Measurements from ENCODE around the gene SLFN12L. TPM values are rescaled to one million over a fixed set of nuclear protein-coding genes. Genes with fewer than 3 reads are reported as not detected.

The SLFN12L gene
- polyA plus RNA-seq, 1 of the 3 experiments (the other 2 are of a cell fraction) = not detected

- Histone ChIP-seq H3K4me2 (peak within 1 kb of the TSS; percentile 94), H3K9me3 (no peaks in the 10 kb centered on the region), H3K9me2 (no peaks in the 10 kb centered on the region), H3K4me3 (ENCODE audit: low read depth in 2 of 2, low read length in 1 of 2) (peak within 1 kb of the TSS; percentile 89 to 94), H3K4me1 (ENCODE audit: control insufficient read depth in 1 of 2, insufficient read depth in 2 of 2, low read depth in 1 of 2, low read length in 1 of 2) (peaks cover 0 to 16% of the 10 kb centered on the region in 2 experiments; a peak in 3 of 4 replicates), H2AFZ (ENCODE audit: low read depth) (peak within 1 kb of the TSS; percentile 85), H3K27ac (ENCODE audit: low read depth in 2 of 2, low read length in 1 of 2) (peak within 1 kb of the TSS; percentile 58 to 93), H3F3A (replicated peaks; ENCODE audit: insufficient read depth) (peaks cover 25% of the 10 kb centered on the region), H3K9ac (peak within 1 kb of the TSS; percentile 90), H4K20me1 (ENCODE audit: insufficient read depth) (no peaks in the 10 kb centered on the region), H3K79me2 (ENCODE audit: insufficient read depth) (peaks cover 24% of the 10 kb centered on the region), H3K36me3 (replicated peaks in 1 of 2; ENCODE audit: control insufficient read depth in 1 of 2, insufficient read depth in 2 of 2, low read length in 1 of 2) (peaks cover 14 to 23% of the 10 kb centered on the region in 2 experiments), H3K27me3 (ENCODE audit: insufficient read depth) (no peaks in the 10 kb centered on the region)
- CTCF ChIA-PET = interaction anchor here (1.0 to 2.6 kb wide), 6 partner anchors 11 to 185 kb away, joined by 3 to 17 read pairs (median 6); no protein-coding TSS in a partner anchor
- POLR2A ChIA-PET = interaction anchor here (0.6 to 3.8 kb wide), 8 partner anchors 8 to 230 kb away, joined by 3 to 27 read pairs (median 4); partner anchors contain the start of genes AP2B1, RASL10B and TAF15
- under 1% methylated on average over 35 of the region's 45 CpGs for WGBS (ENCODE audit: low lambda C conversion rate)
- peak; percentile 87 for DNase-seq
- TF ChIP-seq IRF3 (IDR thresholded peaks at IDR 0.05; ENCODE audit: low read depth, low read length) = no peak
- TF ChIP-seq NFIC (IDR thresholded peaks at IDR 0.05; ENCODE audit: borderline replicate concordance) = peak; percentile 11; the same call in 1 of the 2 replicates
- peak; percentile 98 for TF ChIP-seq ELF1 (IDR thresholded peaks at IDR 0.05)
- TF ChIP-seq USF1 (IDR thresholded peaks at IDR 0.05; ENCODE audit: borderline replicate concordance, low read depth) = peak; percentile 16; the same call in 1 of the 2 replicates
- TF ChIP-seq MXI1 (IDR thresholded peaks at IDR 0.05; ENCODE audit: low read depth, low read length) = peak; percentile 96
- TF ChIP-seq ZBTB33 (IDR thresholded peaks at IDR 0.05; ENCODE audit: borderline replicate concordance, low read depth) = peak; percentile 77
- TF ChIP-seq CTCF (IDR thresholded peaks at IDR 0.05) = 0 out of 2 replicates have a peak, but pooled peaks have one; percentile 12
- TF ChIP-seq RXRA (IDR thresholded peaks at IDR 0.05; ENCODE audit: borderline replicate concordance, low read depth) = no peak
- no peak for TF ChIP-seq FOXM1 (IDR thresholded peaks at IDR 0.05; ENCODE audit: low read depth)
- peak; percentile 94 for TF ChIP-seq MAX (IDR thresholded peaks at IDR 0.05; ENCODE audit: low read depth)
- TF ChIP-seq PBX3 (IDR thresholded peaks at IDR 0.05) = no peak
- TF ChIP-seq EZH2phosphoT487 (IDR thresholded peaks at IDR 0.05; ENCODE audit: borderline replicate concordance, low read depth) = no peak
- no peak for TF ChIP-seq RCOR1 (IDR thresholded peaks at IDR 0.05; ENCODE audit: low read length)
- TF ChIP-seq SMC3 (IDR thresholded peaks at IDR 0.05; ENCODE audit: low read depth, low read length) = no peak
- peak; percentile 36; the same call in 1 of the 2 replicates for TF ChIP-seq TCF12 (IDR thresholded peaks at IDR 0.05)
- no peak for TF ChIP-seq TEAD4 (IDR thresholded peaks at IDR 0.05; ENCODE audit: borderline replicate concordance, insufficient read depth)
- TF ChIP-seq REST (IDR thresholded peaks at IDR 0.05; ENCODE audit: low read depth, low read length) = no peak
- peak; percentile 92 for TF ChIP-seq TAF1 (IDR thresholded peaks at IDR 0.05; ENCODE audit: borderline replicate concordance, low read depth, low read length)
- TF ChIP-seq POLR2AphosphoS5 (IDR thresholded peaks at IDR 0.05; ENCODE audit: low read depth, low read length) = peak; percentile 98
- no peak for TF ChIP-seq NRF1 (IDR thresholded peaks at IDR 0.05; ENCODE audit: low read depth, low read length)
- peak; percentile 95; the same call in 1 of the 2 replicates for TF ChIP-seq SIN3A (IDR thresholded peaks at IDR 0.05; ENCODE audit: borderline replicate concordance, low read depth, low read length)
Measured at GRCh38 chr17:35578197-35578928, 40.9 kb upstream of the SLFN12L start, which contains the start of gene PEX12. TSS of gene PEX12 (minus strand) at chr17:35578571. CDS start at chr17:35578021, 550 bp downstream.
